CD1c-positive myeloid dendritic cell (primary cell): Measurements from ENCODE around the gene STRIP1.

Source experiments
- DNase-seq: peaks from one replicate; pipeline ENCODE4 v3.0.0-alpha.2; 2016; ENCODE audit errors: extremely low spot score

STRIP1 gene, protein sequence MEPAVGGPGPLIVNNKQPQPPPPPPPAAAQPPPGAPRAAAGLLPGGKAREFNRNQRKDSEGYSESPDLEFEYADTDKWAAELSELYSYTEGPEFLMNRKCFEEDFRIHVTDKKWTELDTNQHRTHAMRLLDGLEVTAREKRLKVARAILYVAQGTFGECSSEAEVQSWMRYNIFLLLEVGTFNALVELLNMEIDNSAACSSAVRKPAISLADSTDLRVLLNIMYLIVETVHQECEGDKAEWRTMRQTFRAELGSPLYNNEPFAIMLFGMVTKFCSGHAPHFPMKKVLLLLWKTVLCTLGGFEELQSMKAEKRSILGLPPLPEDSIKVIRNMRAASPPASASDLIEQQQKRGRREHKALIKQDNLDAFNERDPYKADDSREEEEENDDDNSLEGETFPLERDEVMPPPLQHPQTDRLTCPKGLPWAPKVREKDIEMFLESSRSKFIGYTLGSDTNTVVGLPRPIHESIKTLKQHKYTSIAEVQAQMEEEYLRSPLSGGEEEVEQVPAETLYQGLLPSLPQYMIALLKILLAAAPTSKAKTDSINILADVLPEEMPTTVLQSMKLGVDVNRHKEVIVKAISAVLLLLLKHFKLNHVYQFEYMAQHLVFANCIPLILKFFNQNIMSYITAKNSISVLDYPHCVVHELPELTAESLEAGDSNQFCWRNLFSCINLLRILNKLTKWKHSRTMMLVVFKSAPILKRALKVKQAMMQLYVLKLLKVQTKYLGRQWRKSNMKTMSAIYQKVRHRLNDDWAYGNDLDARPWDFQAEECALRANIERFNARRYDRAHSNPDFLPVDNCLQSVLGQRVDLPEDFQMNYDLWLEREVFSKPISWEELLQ

DNA sequence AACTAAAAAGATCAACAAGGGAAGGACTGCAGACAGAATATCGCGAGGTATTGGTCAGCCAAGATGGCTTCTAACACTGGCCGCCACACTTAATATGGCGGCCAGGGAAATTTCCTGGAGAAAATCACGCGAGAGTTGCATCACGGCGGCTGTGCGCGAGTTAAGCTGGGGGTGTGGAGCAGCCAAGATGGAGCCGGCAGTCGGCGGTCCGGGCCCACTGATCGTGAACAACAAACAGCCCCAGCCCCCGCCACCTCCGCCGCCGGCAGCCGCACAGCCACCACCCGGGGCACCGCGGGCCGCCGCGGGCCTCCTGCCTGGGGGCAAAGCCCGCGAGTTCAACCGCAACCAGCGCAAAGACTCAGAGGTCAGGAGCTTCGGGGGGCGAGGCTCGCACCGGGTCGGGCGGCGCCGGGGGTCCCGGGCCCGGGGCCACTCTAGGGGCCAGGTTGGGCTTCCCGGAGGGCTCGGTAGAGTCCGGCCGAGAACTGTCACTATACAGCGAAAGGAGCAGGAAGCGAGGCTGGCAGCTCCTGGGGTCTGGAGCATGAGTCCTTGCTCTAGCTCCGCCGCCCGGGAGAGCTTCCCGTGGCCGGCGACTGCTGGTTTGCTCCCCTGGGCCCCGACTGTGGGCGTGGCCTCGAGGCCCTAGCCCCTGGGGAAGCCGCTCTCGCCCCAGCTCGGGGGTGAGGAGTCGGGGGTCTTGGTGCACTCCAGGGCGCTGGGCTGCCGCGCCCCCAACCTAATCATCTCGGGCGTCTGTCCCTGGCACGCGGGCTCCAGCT is at the start of gene STRIP1:
STRIP1 (plus strand) TSS at position 174 of the 785 bp plus-strand sequence; CDS start at position 188, 14 bp downstream.
- DNase-seq, result peak; percentile 98

DNA sequence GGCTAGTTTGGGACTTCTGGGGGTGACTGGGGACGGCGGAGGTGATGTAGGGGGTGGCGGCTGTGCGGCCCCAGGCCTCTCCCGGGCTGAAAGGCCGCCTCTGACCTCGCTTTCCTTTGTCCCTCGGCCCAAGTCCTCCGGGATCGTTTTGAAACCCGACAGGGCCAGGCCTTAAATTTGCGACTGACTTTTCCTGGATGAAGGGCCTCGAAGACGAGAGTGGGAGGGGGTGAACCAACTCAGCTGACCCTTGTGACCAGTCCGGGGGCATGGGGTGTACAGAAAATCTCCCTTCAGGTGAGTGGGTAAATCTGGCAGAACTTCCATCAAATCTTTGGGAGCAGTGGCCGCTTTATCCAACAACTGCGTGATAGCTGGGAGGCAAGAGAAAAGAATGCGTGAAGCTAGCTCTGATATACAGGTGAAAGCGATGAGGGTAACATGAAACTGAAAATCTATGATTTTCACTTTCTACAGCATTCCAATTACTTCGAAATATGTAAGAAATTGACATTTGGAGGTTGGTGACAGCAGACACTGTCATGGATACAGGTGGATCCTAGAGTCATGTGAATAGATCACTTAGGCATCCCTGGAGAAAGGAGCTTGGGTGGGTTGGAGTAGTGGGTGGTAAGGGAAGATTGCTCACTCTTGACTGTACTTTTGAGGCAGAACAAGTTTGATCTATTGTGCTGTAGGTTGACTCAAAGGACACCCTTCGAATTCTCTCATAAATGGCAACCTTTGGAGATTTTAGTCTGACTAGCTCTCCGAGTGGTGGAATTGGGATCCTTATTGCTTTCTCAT is 49.0 kb upstream of the STRIP1 start:
- no peak for DNase-seq

DNA sequence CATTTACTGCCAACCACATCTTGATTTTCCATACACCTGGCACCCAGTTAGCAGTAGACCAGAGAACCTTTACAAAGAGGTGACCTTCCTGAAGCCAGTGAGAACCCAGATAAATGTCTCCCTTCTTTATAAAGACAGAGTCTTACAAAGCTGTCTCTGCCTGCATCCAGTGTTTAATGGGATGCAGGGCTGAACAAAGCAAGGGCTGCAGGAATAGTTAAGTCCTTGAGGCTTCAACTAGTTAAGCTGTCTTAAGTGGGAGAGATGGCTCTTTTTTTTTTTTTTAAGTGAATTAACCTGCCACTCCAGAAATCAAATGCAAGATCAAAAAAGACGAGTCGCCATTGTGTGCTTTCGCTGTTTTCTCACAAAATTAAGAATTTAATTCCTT is 48.4 kb upstream of the STRIP1 start:
- no peak for DNase-seq

DNA sequence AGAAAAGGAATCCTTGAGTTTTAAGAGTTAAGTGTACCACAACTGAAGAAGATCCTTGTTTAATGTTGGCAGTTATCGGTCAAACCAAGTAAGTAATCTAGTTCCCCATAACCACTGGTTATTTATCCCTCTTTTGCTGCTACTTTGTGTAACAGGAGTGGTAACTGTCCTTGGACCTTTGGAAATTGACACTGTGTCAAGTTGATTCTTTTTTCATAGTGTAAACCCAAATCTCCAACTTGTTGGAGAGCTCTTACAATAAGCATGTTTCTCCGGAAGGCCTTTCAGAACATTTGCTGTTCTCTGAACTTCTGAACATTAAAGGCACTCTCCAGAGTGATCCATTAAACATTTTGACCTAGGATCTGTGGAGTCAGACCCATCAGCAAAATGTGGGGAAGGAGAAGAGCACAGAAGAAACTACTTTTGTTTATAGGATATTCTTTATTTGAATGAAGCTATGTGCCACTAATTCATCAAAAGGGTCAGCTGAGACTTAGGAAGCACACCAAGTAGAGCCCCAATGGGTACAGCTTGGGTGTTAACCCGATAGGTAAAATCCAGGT is 46.0 kb upstream of the STRIP1 start:
- no peak for DNase-seq

DNA sequence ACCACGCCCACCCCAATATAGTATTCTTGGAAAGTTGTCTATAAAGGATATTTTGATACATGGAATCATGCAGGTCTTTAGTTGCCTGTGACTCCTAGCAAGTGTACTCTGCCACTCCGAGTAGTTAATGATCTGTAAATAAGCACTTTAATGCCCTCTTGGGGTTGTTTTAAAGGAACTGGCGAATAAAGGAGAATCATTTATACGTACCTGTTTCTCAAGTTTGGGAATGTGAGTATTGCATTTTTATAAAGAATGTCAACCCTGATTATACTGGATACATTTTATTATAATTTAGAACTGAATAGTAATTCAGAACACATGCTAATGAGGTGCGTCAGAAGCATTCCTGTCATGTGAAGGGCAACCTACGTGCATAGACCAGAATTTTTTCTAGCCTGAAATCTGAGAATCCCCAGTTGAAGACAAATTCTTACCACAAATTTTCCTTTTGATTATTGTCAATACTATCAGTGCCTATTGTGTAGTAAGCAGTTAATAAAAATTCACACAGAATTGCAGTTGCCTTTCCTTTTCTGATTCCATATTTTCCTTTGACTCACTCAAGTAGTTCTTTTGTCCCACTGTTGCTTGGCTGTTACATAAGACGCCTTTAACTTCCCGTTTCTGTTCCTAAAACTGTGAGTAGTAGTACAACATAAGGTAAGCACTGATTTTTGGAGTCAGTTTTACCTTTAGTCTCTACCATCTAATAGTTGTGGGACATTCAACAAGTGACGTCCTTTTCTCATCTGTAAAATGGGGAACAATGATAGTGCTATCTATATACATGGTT is 44.7 kb upstream of the STRIP1 start:
- peak; percentile 80 for DNase-seq

DNA sequence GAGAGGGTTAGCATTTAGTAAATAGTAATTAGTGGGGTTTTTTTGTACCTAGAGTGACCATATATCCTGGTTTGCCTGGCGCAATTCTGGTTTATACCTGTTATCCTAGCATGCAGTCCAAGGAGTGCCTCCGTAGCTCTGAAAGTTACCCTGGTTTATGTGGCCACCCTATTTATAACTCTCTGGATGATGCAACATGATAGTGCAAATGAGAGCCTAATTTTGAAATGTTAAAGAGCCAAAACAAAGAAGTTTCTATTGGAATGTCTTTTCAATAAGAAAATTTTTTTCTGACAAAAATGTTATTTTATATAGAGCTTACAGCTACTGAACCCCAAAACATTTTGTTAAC is 44.1 kb upstream of the STRIP1 start:
- DNase-seq, result no peak

DNA sequence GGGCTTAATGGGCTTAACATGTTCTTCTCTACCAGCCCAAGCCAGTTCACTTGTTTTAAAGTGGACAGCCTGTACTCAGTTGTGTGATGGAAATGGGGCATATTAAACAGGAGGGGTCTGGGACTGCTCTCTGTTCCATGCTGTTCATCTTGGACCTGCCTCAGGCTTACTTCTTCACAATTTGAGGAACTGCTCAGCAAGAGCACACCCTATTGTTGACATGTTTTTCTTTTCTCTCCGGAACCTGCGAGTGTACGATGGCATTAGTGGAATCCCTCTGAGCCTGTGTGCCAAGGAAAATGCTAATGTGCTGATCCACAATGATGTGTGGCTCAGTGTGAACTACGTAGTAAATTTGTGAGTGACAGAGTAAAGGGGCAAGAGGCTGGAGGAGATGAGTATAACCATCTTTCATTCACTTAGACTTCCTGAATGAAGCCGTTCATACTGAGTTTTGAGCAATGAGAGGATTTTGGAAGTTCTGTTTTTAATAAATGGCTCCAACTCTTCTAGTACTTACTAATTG is 43.0 kb upstream of the STRIP1 start:
- DNase-seq, result no peak

DNA sequence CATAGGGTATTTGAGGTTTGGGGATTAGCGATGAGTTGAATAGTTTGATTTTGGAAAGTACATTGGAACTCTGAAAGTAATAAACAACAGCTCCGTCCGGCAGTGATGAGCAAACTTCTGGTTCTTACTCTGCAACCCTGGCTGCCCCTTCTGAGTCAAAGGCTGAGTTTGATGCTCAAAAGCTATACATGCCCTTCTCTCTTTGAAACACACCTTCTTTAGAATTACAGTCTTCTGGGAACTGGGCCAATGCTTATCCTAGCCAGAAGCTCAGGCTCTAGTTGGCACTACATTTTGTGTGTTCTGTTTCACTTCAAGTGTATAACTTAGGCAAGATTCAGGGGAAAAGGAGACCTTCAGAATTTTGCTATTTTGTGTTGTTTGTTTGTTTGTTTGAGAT is 40.5 kb upstream of the STRIP1 start:
- DNase-seq, result no peak

DNA sequence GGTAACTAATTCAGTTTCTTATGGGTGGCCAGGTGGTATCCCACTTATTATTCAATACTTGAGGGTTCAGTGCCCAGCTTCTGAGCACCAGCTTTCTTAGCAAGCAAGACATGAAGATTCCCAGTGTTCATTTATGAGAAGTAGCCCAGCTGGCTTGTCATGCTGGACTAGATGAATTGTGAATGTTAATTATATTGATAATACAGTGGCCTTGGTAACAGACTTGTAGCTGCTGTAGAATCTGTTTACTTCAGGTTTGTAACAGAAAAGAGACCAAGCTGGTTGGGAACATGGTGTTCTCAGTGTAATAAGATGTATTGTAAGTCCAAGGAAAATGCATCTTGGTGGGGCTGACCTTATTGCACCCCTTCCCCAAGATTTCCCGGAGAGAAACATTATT is 39.8 kb upstream of the STRIP1 start:
- no peak for DNase-seq

DNA sequence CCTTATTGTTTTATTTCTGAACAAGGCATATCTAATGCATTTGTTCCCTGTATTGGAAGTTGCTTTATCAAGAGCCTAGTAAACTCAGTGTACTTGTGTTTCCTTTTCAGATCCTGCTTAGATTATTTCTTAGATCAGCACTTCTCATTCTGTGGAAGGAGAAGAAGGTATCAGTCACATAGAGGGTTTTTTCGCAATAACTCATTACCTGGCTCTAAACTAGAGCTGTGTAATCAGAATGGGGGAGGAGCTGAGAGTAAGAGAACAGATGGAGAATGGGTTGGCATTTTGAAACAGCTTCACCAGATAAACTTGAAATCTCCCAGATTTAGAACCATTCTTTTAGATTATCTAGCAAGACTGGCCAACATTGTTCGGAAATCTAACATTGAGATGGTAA is 38.9 kb upstream of the STRIP1 start:
- no peak for DNase-seq

DNA sequence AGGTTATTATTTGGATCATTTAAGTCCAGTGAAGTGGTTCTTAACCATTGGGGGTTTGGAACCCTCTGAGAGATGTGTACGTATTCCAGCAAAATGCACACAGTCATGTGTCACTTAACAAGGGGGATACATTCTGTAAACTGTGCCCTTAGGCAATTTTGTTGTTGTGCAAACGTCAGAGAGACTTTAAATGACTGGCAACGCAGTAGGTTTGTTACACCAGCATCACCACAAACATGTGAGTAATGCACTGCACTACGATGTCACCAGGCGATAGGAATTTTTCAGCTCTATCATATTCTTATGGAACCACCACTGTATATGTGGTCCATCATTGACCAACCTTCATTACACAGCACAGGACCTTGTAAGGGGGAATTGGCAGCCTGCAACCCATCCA is 37.9 kb upstream of the STRIP1 start:
- no peak for DNase-seq

DNA sequence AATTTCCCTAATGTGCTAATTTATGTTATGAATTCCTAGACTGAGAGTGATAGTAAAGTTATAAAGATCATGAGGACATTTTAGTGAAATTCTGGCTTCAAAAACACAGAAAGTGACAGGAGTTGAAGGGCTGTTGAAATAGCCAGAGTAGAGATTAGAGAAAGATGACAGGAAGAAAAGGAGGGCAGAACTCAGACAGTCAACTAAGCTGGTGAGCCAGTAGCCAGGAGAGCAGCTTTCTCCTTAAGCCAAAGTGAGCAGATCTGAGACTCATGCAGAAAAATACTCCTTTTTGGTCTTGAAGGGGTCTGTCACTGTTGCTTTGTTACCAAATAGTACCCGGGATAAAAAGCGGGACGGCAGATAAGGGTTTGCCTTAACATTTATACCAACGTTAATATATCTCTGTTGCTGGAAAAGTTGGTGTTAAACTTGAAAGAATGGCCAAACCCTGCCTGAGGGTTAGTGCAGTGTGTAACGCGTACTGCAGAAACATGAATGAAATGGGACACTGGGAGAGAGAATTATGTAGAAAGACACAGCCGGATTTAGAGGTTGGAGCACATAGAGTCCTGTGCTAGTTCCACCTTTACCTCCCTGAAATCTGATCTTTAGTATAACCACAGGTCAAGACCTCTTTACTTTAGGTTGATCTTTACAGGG is 37.1 kb upstream of the STRIP1 start:
- no peak for DNase-seq

DNA sequence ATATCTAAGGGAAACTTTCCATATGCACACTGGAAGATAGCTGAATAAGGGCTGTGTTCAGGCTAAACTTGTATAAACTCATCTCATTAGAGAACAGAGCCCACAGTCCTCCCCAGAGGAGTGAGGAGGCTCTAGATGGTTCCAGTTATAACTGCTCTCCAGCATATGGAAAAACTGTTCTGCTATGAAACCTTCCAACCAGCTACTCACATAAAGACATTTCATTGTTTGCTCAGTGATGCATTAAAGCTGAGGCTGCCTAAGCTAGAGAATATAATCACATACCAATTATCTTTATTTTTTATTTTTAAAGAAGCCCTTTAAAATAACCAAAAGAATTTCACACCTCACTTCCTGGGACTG is 36.6 kb upstream of the STRIP1 start:
- DNase-seq, result no peak

DNA sequence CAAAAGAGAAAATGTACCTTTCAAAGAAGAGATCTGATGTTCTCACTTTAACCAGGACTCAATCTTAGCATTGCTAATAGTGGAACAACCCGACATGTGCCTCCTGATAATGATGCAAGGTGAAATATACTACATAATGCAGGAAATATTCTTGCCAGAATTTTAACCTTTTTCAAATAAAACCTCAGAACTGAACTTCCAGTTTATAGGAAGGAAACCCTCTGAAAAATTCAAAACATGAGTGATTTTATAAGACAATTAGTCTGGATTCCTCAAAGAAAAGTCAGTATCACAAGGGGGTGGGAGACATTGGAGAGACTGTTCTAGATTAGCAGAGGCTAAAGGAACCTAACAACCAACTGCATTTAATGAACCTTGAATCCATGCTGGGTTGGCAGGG is 31.7 kb upstream of the STRIP1 start:
- DNase-seq, result no peak

DNA sequence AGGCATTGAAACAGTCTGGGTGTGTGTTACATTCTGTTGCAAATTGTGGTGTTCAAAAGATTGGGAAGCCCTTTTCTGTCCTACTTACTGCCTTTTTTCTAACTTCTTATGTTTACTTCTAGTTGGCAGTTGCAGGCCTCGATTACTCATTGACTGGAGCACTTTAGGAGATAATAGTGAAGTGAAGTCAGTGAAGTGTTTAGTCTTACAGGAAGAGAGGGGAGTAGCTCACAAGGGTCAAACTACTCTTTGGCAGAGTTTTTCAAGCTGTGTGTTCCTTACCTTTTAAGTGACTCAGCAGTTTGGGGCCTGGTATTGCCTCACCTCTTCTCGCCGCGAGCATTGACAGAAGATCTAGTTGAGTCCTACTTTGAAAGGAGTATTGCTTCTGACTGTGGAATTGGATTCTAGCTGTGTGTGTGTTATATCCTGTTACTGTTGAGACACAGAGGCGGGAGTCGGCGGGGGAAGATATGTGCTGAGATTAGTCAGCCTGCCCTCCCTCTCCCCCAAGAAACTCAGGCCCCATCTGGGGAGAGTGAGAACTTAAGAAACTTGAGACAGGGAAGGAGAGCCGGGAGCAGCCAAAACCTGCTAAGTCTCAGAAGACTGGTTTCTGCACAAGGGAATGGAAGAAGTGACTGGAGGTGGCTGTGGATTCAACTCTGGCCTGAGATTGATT is 30.5 kb upstream of the STRIP1 start:
- DNase-seq, result peak; percentile 80

DNA sequence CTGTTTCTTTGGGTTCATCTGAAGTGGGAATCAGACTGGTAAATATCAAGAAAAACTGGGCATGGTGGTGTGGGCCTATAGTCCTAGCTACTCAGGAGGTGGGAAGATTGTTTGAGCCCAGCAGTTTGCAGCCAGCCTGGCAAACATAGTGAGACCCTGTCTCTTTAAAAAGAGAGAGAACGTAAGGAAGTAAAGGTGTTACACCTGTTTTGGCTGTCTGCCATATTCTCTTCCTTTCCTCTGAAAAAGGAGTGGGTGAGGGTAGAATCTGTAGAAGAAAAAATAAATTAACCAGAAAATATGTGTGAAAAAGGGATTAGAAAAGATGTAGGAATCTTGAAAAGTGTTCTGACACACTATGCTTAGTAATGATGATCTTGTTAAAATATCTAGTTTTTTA is 29.8 kb upstream of the STRIP1 start:
- no peak for DNase-seq

DNA sequence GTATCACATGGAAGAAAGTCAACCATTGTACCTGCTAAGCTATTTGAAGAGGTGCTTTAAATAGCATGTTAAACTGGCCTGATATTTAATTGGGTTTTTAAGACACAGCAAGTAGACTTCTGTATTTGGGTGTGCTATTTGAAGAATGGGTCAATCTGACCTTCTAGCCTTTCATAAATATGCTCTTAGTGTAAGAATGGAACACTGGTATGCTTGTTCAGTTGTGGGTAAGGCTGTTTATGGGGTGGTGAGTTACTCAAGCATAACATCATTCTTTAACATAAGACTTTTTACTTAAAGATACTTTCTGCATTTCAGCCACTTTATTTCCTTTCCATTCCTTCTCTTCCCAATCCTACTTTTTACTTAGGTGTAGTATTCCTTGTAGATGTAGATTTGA is 28.5 kb upstream of the STRIP1 start:
- no peak for DNase-seq

DNA sequence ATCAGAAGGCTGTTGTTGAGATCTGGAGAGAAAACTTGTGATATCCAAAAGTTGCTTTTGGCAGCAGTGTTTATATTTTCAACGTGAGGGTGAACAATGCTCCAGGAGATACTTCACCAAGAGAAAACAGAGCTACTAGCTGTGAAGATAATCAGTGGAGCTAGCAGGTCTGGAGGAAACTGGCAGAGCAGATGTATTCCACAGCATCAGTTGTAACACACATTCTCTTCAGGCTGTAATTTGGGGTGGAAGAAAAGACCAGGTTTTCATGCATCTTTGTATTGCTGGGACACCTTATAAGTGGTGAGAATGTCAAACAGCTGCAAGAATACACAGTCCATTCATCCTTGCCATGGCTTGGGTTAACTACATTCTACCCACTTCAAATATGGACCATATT is 27.9 kb upstream of the STRIP1 start:
- DNase-seq, result no peak
